ENCODE results near the gene TRAPPC3.

DNA sequence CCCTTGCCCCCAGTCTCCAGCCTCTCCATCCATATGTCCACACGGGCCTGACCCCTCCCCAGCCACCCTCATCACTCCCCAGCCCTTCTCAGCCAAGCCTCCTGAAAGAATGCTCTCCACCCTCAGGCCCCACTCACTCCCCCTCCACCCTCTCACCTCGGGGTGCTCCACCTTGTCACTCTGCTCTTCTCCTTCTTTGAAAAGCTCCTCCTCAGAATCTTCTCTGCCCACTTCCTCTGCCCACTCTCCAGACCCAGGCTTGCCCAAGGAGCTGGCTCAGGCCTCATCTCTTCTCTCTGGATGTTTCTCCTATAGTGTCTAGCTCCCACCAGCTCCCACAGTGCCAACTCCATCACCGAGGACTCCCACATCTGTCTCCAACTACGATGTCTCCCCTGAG lies 38.1 kb downstream of the TRAPPC3 start:
- TF ChIP-seq, protein P1, sequence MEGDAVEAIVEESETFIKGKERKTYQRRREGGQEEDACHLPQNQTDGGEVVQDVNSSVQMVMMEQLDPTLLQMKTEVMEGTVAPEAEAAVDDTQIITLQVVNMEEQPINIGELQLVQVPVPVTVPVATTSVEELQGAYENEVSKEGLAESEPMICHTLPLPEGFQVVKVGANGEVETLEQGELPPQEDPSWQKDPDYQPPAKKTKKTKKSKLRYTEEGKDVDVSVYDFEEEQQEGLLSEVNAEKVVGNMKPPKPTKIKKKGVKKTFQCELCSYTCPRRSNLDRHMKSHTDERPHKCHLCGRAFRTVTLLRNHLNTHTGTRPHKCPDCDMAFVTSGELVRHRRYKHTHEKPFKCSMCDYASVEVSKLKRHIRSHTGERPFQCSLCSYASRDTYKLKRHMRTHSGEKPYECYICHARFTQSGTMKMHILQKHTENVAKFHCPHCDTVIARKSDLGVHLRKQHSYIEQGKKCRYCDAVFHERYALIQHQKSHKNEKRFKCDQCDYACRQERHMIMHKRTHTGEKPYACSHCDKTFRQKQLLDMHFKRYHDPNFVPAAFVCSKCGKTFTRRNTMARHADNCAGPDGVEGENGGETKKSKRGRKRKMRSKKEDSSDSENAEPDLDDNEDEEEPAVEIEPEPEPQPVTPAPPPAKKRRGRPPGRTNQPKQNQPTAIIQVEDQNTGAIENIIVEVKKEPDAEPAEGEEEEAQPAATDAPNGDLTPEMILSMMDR (IDR thresholded peaks at IDR 0.05 in 8 of 11, conservative IDR thresholded peaks at IDR 0.05 in 3 of 11) = no peak
- TF ChIP-seq POLR2AphosphoS5 (IDR thresholded peaks at IDR 0.05) (no peak), POLR2A (IDR thresholded peaks at IDR 0.05) (no peak)
